GM21723 (cell line): ENCODE data around the gene FLYWCH2.
"Not testable (repeated sequence)": the region's sequence is repeated elsewhere in the genome, so short reads cannot be mapped to it uniquely, and the experiment has no call there.

ENCODE experiments used
- ATAC-seq: cut with Tn5 transposase; IDR thresholded peaks from one replicate; pipeline ENCODE4 v1.9.1; 2021; ENCODE audit warnings: mild to moderate bottlenecking, moderate library complexity; ENCODE audit not compliant: unreplicated experiment

FLYWCH2 gene

DNA sequence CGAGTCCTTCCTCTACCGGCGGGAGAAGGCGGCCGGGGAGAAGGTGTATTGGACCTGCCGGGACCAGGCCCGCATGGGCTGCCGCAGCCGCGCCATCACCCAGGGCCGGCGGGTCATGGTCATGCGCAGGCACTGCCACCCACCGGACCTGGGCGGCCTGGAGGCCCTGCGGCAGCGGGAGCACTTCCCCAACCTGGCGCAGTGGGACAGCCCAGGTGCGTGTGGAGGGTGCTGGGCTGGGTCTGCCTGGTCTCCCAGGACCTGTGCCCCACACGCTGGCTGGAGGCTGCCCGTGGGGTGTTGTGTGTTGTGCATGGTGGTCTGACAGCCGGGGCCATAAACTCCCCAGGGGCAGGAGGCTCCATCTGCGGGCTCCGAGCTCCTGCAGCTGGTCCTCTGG lies 54.2 kb downstream of the FLYWCH2 start:
- no peak for ATAC-seq

DNA sequence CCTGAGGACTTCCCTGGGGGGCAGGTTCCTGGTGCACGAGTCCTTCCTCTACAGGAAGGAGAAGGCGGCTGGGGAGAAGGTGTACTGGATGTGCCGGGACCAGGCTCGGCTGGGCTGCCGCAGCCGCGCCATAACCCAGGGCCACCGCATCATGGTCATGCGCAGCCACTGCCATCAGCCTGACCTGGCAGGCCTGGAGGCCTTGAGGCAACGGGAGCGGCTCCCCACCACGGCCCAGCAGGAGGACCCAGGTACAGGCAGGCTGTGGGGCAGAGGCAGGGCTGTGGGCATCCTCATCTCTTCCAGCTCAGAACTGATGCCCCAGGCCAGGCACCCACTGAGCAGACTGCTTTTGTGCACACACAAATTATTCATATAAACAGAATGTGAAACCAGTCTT lies 55.2 kb downstream of the FLYWCH2 start:
- no peak for ATAC-seq

DNA sequence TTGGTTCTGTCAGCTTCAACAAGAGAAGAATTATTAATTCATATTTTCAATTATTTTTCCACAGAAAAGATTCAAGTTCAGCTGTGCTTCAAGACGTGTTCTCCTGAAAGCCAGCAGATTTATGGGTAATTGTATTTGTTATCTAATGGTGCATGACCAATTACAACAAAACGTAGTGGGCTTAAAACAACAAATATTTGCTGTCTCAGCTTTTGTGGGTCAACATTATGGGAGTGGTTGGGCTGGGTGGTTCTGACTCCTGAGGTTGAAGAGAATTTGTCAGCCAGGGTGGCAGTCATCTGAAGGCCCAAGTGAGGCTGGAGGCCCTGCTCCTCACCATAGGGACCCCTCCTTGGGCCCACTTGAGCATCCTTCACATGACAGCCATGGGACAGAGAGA lies 57.0 kb downstream of the FLYWCH2 start:
- no peak for ATAC-seq

DNA sequence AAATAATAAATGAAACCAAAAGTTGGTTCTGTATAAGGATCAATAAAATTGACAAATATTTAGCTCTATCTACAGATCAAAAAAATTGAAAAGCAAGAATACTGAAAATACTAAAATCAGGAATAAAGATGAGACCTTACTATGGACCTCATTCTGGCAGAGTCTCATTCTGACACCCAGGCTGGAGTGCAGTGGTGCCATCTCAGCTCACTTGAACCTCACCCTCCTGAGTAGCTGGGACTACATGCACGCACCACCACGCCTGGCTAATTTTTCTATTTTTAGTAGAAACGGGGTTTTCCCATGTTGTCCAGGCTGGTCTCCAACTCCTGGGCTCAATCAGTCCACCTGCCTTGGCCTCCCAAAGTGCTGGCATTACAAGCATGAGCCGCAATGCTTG lies 59.0 kb downstream of the FLYWCH2 start:
- ATAC-seq, result no peak

DNA sequence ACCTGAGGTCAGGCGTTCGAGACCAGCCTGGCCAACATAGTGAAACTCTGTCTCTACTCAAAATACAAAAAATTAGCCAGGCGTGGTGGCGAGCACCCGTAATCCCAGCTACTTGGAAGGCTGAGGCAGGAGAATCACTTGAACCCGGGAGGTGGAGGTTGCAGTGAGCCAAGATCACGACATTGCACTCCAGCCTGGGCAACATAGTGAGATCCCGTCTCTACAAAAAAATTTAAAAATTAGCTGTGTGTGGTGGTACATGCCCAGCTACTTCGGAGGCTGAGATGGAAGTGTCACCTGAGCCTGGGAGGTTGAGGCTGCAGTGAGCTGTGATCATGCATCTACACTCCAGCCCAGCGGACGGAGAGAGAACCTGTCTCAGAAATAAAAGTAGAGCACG lies 60.7 kb downstream of the FLYWCH2 start:
- not testable (repeated sequence) for ATAC-seq

DNA sequence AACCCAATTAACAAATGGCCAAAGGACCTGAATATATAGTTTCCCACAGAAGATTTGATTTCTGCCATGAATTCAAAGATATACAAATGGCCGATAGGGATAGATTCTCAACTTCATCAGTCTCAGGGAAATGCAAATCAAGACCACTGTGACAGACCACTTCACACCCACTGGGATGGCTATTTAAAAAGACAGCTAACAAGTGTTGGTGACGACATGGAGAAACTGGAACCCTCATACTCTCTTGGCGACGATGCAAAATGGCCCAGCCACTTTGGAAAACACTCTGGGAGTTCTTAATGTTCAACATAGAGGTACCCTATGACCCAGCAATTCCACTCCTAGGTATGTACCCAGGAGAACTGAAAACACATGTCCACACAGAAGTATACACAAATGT lies 63.6 kb downstream of the FLYWCH2 start:
- no peak for ATAC-seq
